GM18511 (cell line): ENCODE measurements around the gene YAF2.

Source experiments
- ATAC-seq: cut with Tn5 transposase; IDR thresholded peaks from one replicate; pipeline ENCODE4 v1.9.1; 2021; ENCODE audit warnings: mild to moderate bottlenecking, moderate library complexity; ENCODE audit not compliant: unreplicated experiment

The YAF2 gene

GRCh38 chr12:42238240-42239140 is at the start of gene YAF2:
TSS of gene YAF2 (minus strand) at chr12:42238248. CDS start at chr12:42238180, 68 bp downstream.
- peak; percentile 85 for ATAC-seq

- no peak for ATAC-seq
These were observed 48.7 kb upstream of the YAF2 start for GRCh38 chr12:42286741-42287140.

GRCh38 chr12:42285431-42285830 is 47.4 kb upstream of the YAF2 start:
- ATAC-seq: no peak

- no peak for ATAC-seq
These were observed 46.8 kb upstream of the YAF2 start for GRCh38 chr12:42284876-42285275.

- ATAC-seq: peak; percentile 69
These were observed 46.1 kb upstream of the YAF2 start for GRCh38 chr12:42284157-42284556.

GRCh38 chr12:42283739-42284138 is 45.7 kb upstream of the YAF2 start:
- peak; percentile 35 for ATAC-seq

- ATAC-seq: no peak
These were observed 44.2 kb upstream of the YAF2 start for GRCh38 chr12:42282294-42282693.

- no peak for ATAC-seq
These were observed 43.8 kb upstream of the YAF2 start for GRCh38 chr12:42281844-42282243.

GRCh38 chr12:42281278-42281677 is 43.2 kb upstream of the YAF2 start:
- ATAC-seq: no peak

GRCh38 chr12:42278128-42278510 is 40.1 kb upstream of the YAF2 start:
- no peak for ATAC-seq

GRCh38 chr12:42277396-42278127 is 39.5 kb upstream of the YAF2 start:
- no peak for ATAC-seq

- no peak for ATAC-seq
These were observed 37.5 kb upstream of the YAF2 start for GRCh38 chr12:42275499-42275898.

GRCh38 chr12:42273706-42274105 is 35.7 kb upstream of the YAF2 start:
- no peak for ATAC-seq

- no peak for ATAC-seq
These were observed 32.5 kb upstream of the YAF2 start for GRCh38 chr12:42270596-42270995.

GRCh38 chr12:42267413-42268190 is 29.6 kb upstream of the YAF2 start:
- ATAC-seq: no peak

- ATAC-seq: no peak
These were observed 28.7 kb upstream of the YAF2 start for GRCh38 chr12:42266579-42267230.

GRCh38 chr12:42262271-42262670 is 24.2 kb upstream of the YAF2 start:
- ATAC-seq: no peak

GRCh38 chr12:42261708-42262107 is 23.7 kb upstream of the YAF2 start:
- no peak for ATAC-seq

GRCh38 chr12:42260518-42260917 is 22.5 kb upstream of the YAF2 start:
- ATAC-seq: no peak

- ATAC-seq: no peak
These were observed 21.7 kb upstream of the YAF2 start for GRCh38 chr12:42259699-42260098.

GRCh38 chr12:42255866-42256261 is 17.8 kb upstream of the YAF2 start:
- ATAC-seq: no peak
